ENCODE results near the gene MYBPC2. TPM values are rescaled to one million over a fixed set of nuclear protein-coding genes. Genes with fewer than 3 reads are reported as not detected.
A peak's percentile ranks its signal among the peaks of the same experiment; 100 is the strongest.

The MYBPC2 gene
- total and polyA plus RNA-seq, 4 donors: 0.62 to 3.5 (median 1.4) TPM

DNA sequence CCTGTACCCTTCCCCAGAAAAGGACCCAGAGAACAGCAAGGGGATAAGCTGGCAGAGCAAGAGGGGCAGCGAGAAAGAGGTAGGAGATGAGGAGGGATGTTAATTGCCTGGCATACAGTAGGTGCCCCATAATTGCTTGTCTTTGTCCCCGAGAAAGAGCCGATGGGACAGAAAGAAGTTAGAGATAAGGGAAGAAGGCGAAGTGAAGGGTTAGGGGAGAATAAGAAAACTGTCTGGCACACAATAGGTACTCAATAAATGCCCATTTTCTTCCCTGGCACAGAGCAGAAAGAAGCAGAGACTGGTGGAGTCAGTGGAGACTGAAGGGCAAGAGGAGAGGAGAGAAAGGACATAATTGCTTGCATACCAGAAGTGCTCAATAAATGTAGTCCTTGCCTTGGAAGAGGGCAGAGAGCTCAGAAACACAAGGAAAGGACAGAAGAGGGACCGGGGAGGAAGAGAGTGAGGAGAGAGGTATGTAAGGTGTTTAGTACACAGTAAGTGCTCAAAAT, 62.4 kb downstream of the MYBPC2 start:
- WGBS (ENCODE audit: insufficient coverage): 83% methylated on average over 1 of the region's 5 CpGs
- Histone ChIP-seq H3K4me3 (ENCODE audit: low read depth, low read length) (no peak overlapping the region), H3K36me3 (ENCODE audit: control insufficient read depth, insufficient read depth, low read length) (no peaks in the 10 kb centered on the region), H3K4me1 (ENCODE audit: control insufficient read depth, insufficient read depth, low read length) (peaks cover 40% of the 10 kb centered on the region), H3K27me3 (ENCODE audit: control insufficient read depth, insufficient read depth, low read length) (peaks cover 21% of the 10 kb centered on the region), H3K27ac (ENCODE audit: low read depth, low read length) (no peak overlapping the region), H3K9me3 (ENCODE audit: control insufficient read depth, insufficient read depth, low read length) (no peaks in the 10 kb centered on the region)
- DNase-seq (ENCODE audit: low read depth in 4 of 6, low spot score in 6 of 6): no peak

DNA sequence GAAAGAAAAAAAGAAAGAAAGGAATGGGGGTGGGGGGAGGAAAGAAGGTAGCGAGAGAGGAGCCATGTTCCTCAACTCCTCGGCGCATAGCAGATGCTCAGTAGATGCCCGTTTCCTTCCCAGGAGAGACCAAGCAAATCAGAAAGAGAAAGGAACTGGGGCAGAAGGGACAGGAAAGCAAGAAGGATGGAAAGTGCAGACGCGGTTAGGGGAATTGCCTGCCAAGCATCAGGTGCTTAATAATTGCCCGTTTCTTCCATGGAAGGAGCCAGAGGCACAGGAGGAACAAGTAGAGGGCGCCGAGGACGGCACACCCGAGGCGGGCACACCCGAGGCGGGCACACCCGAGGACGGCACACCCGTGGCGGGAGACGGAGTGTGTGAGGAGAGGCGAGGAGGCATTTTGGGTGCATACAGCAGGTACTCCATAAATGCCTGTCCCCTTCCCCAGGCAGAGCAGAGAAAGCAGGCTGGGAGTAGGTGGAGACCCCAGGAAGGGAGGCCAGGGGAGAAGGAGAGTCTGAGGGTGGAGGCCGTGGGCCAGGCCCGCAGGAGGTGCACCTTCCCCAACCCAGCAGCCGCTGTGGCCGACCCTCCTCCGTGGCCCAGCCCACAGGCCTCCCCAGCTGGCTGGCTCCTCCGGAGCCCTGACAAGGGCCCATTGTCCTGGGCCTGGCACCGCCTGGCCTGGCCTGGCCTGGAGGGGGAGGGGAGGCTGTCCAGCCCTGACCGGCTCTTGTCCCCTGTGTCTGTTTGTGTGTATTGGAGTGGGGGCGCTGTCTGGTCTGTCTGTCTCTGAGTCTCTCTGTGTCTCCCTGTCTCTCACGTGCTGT, 63.7 kb downstream of the MYBPC2 start:
- Histone ChIP-seq H3K4me3 (ENCODE audit: low read depth, low read length) (no peak overlapping the region), H3K4me1 (ENCODE audit: control insufficient read depth, insufficient read depth, low read length) (peaks cover 40% of the 10 kb centered on the region), H3K27me3 (ENCODE audit: control insufficient read depth, insufficient read depth, low read length) (peaks cover 21% of the 10 kb centered on the region), H3K27ac (ENCODE audit: low read depth, low read length) (peak overlapping the region; percentile 67), H3K36me3 (ENCODE audit: control insufficient read depth, insufficient read depth, low read length) (no peaks in the 10 kb centered on the region), H3K9me3 (ENCODE audit: control insufficient read depth, insufficient read depth, low read length) (no peaks in the 10 kb centered on the region)
- peak in 4 of 6 donors; percentile 57 to 87 (median 66) for DNase-seq (ENCODE audit: low read depth in 4 of 6, low spot score in 6 of 6)
- 52% methylated on average over 17 of the region's 30 CpGs for WGBS (ENCODE audit: insufficient coverage)

DNA sequence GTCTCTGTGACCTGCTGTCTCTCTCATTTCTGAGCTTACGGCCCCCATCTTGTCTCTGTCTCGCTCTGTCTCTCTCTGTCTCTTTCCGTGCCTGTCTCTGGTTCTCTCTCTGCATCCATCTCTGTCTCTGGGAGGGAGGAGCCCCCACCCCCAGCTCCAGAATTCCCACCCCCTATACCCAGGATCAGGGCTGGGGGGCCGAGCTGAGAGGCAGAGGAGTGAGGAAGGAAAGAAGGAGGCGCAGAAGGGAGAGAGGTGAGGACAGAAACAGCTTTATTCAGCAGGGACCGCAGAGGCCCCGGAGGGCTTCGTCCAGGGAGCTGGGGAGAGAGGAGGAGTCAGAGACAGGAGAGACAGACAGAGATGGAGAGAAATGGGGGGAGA, 64.3 kb downstream of the MYBPC2 start:
- no peak overlapping the region for H3K4me3 ChIP-seq (ENCODE audit: low read depth, low read length)
- WGBS (ENCODE audit: insufficient coverage): 46% methylated on average over 7 of the region's 8 CpGs
- no peaks in the 10 kb centered on the region for H3K36me3 ChIP-seq (ENCODE audit: control insufficient read depth, insufficient read depth, low read length)
- H3K9me3 ChIP-seq (ENCODE audit: control insufficient read depth, insufficient read depth, low read length): no peaks in the 10 kb centered on the region
- DNase-seq (ENCODE audit: low read depth in 4 of 6, low spot score in 6 of 6): no peak
- H3K4me1 ChIP-seq (ENCODE audit: control insufficient read depth, insufficient read depth, low read length): peaks cover 42% of the 10 kb centered on the region
- H3K27me3 ChIP-seq (ENCODE audit: control insufficient read depth, insufficient read depth, low read length): peaks cover 15% of the 10 kb centered on the region
- peak overlapping the region; percentile 67 for H3K27ac ChIP-seq (ENCODE audit: low read depth, low read length)

DNA sequence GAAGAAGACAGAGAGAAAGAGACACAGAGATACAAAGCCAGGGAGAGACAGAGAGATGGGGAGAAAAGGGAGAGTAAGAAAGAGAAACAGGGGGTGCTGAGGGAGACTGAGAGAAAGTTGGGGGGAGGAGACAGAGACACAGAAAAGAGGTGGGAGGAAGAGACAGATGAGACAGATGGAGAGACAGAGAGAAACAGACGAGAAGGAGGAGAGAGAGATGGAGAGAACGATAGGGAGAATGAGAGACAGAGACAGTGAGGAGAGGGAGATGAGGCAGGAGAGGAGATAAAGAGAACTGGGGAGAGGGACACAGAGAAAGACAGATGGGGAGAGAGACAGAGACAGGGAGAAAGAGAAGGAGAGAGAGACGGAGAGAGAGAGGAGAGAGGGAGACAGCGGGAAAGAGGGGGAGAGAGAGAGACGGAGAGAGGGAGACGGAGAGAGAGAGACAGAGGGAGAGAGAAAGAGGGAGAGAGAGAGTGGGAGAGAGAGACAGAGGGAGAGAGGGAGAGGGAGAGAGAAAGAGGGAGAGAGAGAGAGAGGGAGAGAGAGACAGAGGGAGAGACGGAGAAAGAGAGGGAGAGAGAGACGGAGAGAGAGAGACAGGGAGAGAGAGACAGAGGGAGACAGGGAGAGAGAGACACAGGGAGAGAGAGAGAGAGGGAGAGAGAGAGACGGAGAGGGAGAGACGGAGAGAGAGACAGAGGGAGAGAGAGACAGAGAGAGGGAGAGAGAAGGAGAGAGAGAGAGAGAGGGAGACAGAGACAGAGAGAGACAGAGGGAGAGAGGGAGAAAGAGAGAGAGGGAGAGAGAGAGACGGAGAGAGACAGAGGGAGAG, 65.7 kb downstream of the MYBPC2 start:
- WGBS (ENCODE audit: insufficient coverage): 70% methylated on average over 11 of the region's 11 CpGs
- Histone ChIP-seq H3K9me3 (ENCODE audit: control insufficient read depth, insufficient read depth, low read length) (no peaks in the 10 kb centered on the region), H3K4me3 (ENCODE audit: low read depth, low read length) (no peak overlapping the region), H3K36me3 (ENCODE audit: control insufficient read depth, insufficient read depth, low read length) (no peaks in the 10 kb centered on the region), H3K4me1 (ENCODE audit: control insufficient read depth, insufficient read depth, low read length) (peaks cover 35% of the 10 kb centered on the region), H3K27me3 (ENCODE audit: control insufficient read depth, insufficient read depth, low read length) (peaks cover 9% of the 10 kb centered on the region), H3K27ac (ENCODE audit: low read depth, low read length) (no peak overlapping the region)
- DNase-seq (ENCODE audit: low read depth in 4 of 6, low spot score in 6 of 6): no peak

DNA sequence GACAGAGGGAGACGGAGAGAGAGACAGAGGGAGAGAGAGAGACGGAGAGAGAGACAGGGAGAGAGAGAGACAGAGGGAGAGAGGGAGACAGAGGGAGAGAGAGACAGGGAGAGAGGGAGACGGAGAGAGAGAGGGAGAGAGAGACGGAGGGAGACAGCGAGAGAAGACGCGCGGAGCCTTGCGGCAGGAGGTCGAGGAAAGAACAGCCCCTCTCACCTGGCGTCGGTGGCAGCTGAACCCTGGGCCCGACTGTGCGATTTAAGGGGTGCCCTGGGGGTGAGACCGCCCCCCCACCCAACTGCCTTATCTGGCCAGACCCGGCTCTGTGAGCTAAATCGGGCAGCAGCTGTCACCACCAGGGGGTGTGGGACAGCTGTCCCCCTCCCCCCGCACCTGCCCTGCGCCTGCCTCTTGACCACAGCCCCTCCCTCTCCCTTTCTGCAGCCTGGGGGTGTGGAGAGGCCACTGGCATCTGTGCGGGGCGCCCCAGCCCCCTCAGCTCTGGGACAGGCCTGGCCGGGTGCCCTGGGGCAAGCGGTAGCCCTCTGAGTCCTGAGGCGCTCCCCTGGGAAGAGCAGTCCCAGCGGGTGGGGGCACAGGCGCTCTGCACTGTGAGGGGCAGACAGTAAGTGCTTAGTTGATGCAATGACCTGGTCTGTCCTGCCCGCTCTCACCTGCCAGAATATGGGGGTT, 67.5 kb downstream of the MYBPC2 start:
- WGBS (ENCODE audit: insufficient coverage): 9% methylated on average over 24 of the region's 27 CpGs
- DNase-seq (ENCODE audit: low read depth in 4 of 6, low spot score in 6 of 6): peak in 1 of 6 donors; percentile 18
- Histone ChIP-seq H3K4me3 (ENCODE audit: low read depth, low read length) (no peak overlapping the region), H3K36me3 (ENCODE audit: control insufficient read depth, insufficient read depth, low read length) (no peaks in the 10 kb centered on the region), H3K27ac (ENCODE audit: low read depth, low read length) (no peak overlapping the region), H3K4me1 (ENCODE audit: control insufficient read depth, insufficient read depth, low read length) (peaks cover 35% of the 10 kb centered on the region), H3K27me3 (ENCODE audit: control insufficient read depth, insufficient read depth, low read length) (peaks cover 8% of the 10 kb centered on the region), H3K9me3 (ENCODE audit: control insufficient read depth, insufficient read depth, low read length) (no peaks in the 10 kb centered on the region)

DNA sequence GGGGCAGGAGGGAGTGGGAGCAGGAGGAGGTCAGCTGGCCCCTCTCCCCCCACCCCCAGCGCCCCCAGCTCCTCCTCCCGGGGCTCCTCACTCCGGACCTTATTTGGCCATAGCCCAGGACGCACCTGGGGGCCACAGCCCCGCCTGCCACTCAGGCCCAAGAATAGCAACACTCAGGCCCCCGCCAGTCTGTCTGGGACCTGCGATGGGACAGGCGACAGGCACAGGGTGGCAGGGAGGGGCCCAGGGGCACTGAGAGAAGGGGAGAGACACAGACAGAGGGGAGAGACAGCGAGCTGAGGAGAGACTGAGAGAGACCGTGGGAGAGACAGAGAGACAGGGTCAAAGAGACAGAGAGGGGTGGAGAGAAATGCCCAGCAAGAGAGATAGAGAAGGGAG, 68.1 kb downstream of the MYBPC2 start:
- DNase-seq (ENCODE audit: low read depth in 4 of 6, low spot score in 6 of 6): no peak
- WGBS (ENCODE audit: insufficient coverage): 42% methylated on average over 7 of the region's 10 CpGs
- Histone ChIP-seq H3K36me3 (ENCODE audit: control insufficient read depth, insufficient read depth, low read length) (peaks cover 2% of the 10 kb centered on the region), H3K27me3 (ENCODE audit: control insufficient read depth, insufficient read depth, low read length) (peaks cover 8% of the 10 kb centered on the region), H3K9me3 (ENCODE audit: control insufficient read depth, insufficient read depth, low read length) (no peaks in the 10 kb centered on the region), H3K27ac (ENCODE audit: low read depth, low read length) (no peak overlapping the region), H3K4me1 (ENCODE audit: control insufficient read depth, insufficient read depth, low read length) (peaks cover 35% of the 10 kb centered on the region), H3K4me3 (ENCODE audit: low read depth, low read length) (no peak overlapping the region)

DNA sequence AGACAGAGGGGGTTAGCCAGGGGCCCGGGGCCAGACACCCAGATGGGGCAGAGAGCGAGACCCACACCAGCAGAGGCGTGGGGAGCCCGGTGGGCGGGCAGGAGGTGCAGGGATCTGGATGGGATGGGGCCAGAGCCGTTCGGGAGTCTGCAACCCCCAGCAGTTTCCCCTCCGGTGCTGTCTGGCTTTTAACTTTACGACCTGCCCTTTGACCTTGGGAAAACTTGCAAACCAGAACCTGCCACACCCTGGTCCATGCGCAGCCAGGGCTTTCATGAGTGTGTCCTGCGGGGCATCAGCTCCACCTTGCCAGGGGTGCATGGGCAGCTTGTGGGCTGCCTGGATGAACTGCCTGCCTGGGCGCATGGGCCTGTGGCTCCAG, 68.5 kb downstream of the MYBPC2 start:
- peaks cover 6% of the 10 kb centered on the region for H3K36me3 ChIP-seq (ENCODE audit: control insufficient read depth, insufficient read depth, low read length)
- no peak for DNase-seq (ENCODE audit: low read depth in 4 of 6, low spot score in 6 of 6)
- peaks cover 33% of the 10 kb centered on the region for H3K4me1 ChIP-seq (ENCODE audit: control insufficient read depth, insufficient read depth, low read length)
- H3K27me3 ChIP-seq (ENCODE audit: control insufficient read depth, insufficient read depth, low read length): peaks cover 8% of the 10 kb centered on the region
- H3K9me3 ChIP-seq (ENCODE audit: control insufficient read depth, insufficient read depth, low read length): no peaks in the 10 kb centered on the region
- H3K27ac ChIP-seq (ENCODE audit: low read depth, low read length): no peak overlapping the region
- 61% methylated on average over 12 of the region's 12 CpGs for WGBS (ENCODE audit: insufficient coverage)
- no peak overlapping the region for H3K4me3 ChIP-seq (ENCODE audit: low read depth, low read length)

DNA sequence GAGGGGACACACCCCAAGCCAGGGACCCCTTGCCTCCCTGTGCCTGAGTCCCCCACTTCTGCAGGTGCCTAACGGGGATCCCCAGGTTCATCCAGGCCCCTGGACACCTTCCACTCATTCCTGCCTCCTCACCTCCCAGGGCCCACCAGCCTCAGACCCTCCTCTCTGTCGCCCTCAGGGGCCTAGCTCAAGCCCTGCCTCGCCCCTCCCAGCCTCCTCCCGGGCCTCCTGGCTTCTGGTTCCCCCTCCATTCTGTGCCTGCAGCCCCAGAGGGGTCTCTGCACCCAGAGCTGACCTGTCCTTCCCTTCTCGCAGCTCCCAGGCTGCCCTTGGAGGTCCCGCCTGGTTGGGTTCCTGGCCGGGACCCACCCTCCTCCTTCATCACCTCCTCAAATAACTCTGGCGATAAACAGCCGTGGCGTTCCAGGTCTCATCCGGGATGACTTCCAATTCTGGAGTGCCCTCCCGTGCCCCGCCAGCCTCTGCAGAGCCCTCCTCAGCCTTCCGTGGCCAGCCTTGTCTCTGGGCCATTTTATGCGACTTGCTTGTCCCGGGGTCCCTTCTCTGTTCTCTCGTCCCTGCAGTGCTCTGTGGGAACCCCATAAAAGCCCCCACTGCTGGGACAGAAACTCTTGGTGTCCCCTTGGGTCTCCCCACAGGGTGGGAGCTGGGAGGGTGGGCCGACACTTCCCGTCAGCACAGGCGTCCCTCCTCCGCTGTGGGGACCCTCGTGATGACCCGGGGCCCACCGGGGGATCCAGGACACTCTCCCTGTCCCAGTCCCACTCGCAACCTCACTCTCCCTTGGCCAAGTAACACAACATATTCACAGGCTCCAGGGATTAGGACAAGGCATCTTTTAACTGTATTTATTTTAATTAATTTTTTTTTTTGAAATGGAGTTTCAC, 69.1 kb downstream of the MYBPC2 start:
- DNase-seq (ENCODE audit: low read depth in 4 of 6, low spot score in 6 of 6): no peak
- Histone ChIP-seq H3K4me1 (ENCODE audit: control insufficient read depth, insufficient read depth, low read length) (peaks cover 26% of the 10 kb centered on the region), H3K9me3 (ENCODE audit: control insufficient read depth, insufficient read depth, low read length) (no peaks in the 10 kb centered on the region), H3K27me3 (ENCODE audit: control insufficient read depth, insufficient read depth, low read length) (peaks cover 8% of the 10 kb centered on the region), H3K4me3 (ENCODE audit: low read depth, low read length) (no peak overlapping the region), H3K27ac (ENCODE audit: low read depth, low read length) (no peak overlapping the region), H3K36me3 (ENCODE audit: control insufficient read depth, insufficient read depth, low read length) (peaks cover 9% of the 10 kb centered on the region)
- 62% methylated on average over 18 of the region's 25 CpGs for WGBS (ENCODE audit: insufficient coverage)
